OCI-LY3 (cell line): ENCODE results near the gene PFDN1.

Experiments used
- CTCF ChIP-seq: fragments of 200-600, 300-600 bp; sonication (generic); IDR thresholded peaks from 2 replicates; pipeline ENCODE4 v1.5.1; 2014; ENCODE audit warnings: antibody characterized with exemption, low read length, low read depth
- EZH2phosphoT487 ChIP-seq: fragments of 200-600 bp; shearing (Covaris generic); IDR thresholded peaks from 2 replicates; pipeline ENCODE4 v1.6.1; 2018; ENCODE audit warnings: antibody characterized with exemption, mixed run types, low read depth

- TF ChIP-seq CTCF (no peak), EZH2phosphoT487 (no peak)
Observed at GRCh38 chr5:140345919-140346347, 43.0 kb upstream of the PFDN1 start.
